AG20443 (cell line): Measurements from ENCODE around the gene ZNF225.
A peak's percentile ranks its signal among the peaks of the same experiment; 100 is the strongest.
"Not testable (repeated sequence)": the region's sequence is repeated elsewhere in the genome, so short reads cannot be mapped to it uniquely, and the experiment has no call there.

Experiments used
- DNase-seq: peaks from one replicate; pipeline ENCODE4 v3.0.0; 2012; ENCODE audit warnings: low spot score, mixed read lengths

ZNF225 gene

DNA sequence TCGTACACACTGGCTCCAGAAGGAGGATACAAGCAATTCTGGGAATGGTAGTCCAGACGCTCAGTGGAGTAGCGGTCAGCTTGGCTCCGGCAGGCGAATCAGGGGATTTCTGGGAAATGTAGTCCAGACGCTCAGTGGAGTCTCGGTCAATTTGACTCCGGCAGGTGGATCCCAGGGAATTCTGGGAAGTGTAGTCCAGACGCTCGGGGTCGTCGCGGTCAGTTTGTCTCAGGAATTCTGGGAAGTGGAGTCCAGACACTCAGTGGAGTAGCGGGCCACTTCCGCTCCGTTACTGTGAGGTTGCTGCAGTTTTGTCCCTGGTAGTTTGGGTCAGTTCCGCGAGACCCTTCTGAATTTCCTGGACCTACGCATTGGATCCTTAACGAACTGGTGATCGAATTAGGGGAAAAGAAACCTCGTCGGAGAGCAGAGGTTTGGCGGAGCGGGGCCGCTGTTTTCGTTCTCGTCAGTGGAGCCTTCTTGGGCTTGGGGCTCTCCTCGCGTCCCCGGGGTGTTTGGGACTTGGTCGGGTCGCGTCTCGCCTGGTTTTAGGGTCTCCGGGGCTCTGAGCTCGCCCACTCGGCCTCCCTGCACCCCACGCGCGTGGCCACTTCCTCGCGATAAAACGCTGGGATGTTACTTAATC is at the start of gene ZNF225:
ZNF225 (plus strand) TSS at position 262 of the 646 bp plus-strand sequence. CDS start 2,429 bp downstream, outside the sequence.
- peak; percentile 95 for DNase-seq

DNA sequence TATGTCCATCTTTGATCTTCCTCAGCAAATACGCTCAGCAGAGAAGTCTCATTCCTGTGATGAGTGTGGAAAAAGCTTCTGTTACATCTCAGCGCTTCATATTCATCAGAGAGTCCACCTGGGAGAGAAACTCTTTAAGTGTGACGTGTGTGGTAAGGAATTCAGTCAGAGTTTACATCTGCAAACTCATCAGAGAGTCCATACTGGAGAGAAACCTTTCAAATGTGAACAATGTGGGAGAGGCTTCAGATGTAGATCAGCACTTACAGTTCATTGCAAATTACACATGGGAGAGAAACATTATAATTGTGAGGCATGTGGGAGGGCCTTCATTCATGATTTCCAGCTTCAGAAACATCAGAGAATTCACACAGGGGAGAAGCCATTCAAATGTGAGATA is 46.9 kb upstream of the ZNF225 start:
- DNase-seq: no peak

GRCh38 chr19:44069415-44069814 is 43.8 kb upstream of the ZNF225 start:
- no peak for DNase-seq

GRCh38 chr19:44071824-44072542 is 41.2 kb upstream of the ZNF225 start, which contains the start of gene ZNF284:
Gene ZNF284 (plus strand): TSS chr19:44072159. CDS start chr19:44076390, 4,231 bp downstream.
- DNase-seq: peak; percentile 94

DNA sequence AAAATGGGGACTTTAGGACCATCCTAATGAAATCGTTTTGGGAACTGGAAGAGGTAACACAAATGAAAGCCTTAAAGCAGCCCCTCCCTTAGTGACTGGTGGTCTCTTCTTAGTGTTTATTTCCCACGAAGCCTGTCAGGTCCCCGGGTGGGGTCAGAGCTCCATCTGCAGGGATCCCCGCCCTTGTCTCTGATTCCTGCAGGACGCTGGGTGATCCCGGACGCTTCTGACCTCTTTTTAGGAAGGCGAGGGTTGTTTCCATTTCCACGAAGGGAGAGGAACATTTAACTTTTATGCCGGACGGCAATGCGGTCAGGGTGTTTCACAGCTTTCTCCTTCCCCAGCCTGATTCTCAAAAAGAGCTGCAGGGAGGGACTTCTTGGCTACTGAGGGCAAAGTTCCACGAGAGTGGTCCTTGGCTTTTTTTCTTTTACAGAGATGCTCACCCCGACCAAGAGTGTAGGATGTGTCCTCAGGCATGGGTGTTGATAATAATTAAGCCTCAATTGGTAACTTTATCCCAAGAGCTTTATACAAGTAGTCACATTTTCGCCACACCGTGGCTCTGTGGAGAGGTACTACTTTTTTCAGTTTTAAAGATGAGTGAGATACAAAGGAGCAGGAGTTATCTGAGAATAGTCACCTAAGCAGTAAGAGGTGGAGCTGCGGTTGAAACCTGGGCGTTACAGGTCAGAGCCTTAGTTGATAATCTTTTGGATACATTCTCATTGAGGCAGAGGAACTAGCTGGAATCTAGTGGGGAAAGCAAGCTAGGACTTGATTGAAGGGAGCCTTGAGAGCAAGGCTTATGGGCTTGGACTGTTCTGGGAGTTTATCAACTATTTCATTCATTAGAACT is 40.4 kb upstream of the ZNF225 start:
- DNase-seq: peak; percentile 48

DNA sequence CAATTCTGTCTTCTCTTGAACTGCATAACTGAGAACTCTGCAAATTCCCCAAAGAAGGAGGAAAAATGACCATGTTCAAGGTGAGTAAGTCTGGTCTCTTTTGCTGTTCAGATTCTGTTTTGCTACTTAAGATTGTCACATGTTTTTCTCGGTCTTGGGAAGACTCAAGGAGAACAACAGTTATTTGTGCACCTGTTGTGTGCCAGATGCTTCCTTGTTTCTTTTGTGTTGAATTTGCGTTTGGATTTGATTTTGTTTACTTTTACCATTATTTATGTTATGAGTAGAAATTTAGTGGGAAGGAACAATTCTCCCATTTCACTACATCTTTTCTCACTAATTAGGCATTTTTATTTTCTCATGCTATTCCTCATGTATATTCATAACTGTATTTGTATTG is 36.9 kb upstream of the ZNF225 start:
- no peak for DNase-seq

DNA sequence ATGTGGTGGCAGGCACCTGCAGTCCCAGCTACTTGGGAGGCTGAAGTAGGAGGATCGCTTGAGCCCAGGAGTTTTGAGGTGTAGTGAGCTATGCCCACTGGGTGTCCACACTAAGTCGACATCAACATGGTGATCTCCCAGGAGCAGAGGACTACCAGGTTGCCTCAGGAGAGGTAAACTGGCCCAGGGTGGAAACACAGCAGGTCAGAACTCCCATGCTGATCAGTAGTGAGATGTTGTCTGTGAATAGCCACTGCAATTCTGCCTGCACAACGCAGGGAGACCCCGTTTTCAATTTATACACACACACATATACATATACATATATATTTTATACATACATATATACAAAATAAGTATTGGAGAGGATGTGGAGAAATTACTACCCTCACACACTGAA is 21.1 kb upstream of the ZNF225 start:
- DNase-seq: no peak

DNA sequence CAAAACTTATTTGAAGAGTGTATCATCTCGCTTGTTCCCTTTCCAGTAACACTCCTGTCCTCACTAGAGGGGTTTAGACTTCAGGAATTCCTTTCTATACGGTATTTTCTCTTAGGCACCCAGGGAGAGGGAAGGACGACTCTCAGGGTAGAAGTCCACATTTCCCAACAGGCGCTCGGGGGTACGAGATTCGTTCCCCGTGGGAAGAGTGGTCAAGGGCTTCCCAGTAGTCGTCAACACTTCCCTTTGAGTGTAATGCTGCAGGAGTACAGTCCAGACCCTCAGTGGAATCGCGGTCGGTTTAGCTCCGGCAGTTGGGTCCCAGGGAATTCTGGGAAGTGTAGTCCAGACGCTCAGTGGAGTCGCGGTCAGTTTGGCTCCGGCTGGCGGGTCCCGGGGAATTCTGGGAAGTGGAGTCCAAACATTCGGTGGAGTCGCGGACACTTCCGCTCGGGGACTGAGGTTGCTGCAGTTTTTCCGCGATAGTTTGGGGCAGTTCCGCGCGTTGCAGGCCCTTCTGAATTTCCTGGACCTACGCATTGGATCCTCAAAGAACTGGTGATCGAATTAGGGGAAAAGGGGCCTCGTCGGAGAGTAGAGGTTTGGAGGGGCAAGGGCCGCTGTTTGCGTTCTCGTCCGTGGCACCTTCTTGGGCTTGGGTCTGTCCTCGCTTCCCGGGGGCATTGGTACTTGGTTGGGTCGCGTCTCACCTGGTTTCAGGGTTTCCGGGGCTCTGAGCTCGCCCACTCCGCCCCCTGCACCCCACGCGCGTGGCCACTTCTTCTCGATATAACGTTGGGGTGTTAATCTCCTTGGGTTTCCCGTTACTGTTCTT is 19.1 kb upstream of the ZNF225 start, which contains the start of gene ZNF224:
ZNF224 (plus strand) TSS at position 431 of the 835 bp plus-strand sequence. CDS start 3,513 bp downstream, outside the sequence.
- peak; percentile 95 for DNase-seq

DNA sequence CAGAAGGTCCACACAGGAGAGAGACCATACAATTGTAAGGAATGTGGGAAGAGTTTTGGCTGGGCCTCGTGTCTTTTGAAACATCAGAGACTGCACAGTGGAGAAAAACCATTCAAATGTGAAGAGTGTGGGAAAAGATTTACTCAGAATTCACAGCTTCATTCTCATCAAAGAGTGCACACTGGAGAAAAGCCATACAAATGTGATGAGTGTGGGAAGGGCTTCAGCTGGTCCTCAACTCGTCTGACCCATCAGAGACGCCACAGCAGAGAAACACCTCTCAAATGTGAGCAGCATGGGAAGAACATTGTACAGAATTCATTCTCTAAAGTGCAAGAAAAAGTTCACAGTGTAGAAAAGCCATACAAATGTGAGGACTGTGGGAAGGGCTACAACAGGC is 5.4 kb upstream of the ZNF225 start:
- DNase-seq: no peak

DNA sequence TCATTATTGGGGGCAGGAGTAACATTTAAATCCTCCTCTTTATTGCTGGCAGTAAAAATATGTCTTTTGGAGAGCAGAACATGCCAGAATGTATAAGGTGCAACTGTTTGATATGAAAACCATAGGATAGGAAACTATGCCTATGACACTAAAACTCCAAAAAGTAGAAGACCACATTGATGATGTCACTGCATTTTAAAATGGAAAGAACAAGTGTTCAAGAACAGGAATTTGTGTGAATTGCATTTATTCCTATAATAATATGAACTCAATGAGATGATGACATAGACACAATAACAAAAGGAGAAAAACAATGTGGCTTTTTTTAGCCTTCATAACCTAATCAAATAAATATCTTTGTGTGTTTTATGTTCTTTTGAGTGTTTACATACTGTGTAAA is 3.7 kb upstream of the ZNF225 start:
- no peak for DNase-seq

DNA sequence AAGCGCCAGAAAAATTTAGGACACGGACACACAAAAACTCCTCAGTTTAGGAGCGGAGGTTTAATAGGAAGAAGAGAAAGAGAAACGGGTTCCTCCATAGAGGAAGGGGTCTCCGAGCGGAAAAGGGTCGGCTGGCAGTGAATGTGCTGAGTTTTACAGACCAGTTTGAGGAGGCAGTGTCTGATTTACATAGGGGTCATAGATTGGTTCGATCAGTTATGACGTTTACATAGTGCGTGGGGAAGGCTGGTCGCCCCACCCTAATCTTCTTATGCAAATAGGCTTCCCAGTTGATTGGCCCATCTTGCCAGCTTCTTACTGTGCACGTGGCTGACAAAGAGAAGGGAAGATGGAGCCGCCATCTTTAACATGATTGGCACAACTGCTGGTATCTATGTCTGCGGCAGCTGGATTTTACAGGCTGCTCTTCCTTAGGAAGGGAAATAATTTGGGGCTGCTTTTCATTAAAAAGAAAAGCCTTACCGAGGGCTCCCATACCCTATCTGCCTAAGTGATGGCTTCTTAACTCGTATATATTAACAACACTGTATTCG is 1.2 kb upstream of the ZNF225 start:
- peak; percentile 49 for DNase-seq

DNA sequence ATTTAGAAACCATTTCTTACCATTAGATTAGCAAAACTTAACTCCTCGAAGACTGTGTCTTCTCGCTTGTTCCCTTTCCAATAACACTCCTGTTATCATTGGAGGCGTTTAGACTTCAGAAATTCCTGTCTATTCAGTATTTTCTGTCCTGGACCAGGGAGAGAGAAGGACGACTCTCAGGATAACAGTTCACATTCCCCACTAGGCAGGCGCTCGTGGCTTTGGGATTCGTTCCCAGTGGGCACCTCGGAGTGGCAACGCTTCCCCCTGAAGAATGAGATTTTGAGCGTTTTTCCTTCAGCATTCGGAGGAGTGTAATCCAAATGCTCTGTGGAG is 429 bp upstream of the ZNF225 start:
- no peak for DNase-seq

GRCh38 chr19:44113784-44114390 is 688 bp downstream of the ZNF225 start:
- DNase-seq: peak; percentile 29

GRCh38 chr19:44121162-44121561 is 8.0 kb downstream of the ZNF225 start:
- DNase-seq: not testable (repeated sequence)

GRCh38 chr19:44131955-44132354 is 18.8 kb downstream of the ZNF225 start:
- DNase-seq: no peak

- DNase-seq: peak; percentile 95
Measured at GRCh38 chr19:44141191-44142058, 28.2 kb downstream of the ZNF225 start, which contains the start of gene ZNF234. Gene ZNF234 (plus strand): TSS chr19:44141554. CDS start chr19:44144633, 3,079 bp downstream.

DNA sequence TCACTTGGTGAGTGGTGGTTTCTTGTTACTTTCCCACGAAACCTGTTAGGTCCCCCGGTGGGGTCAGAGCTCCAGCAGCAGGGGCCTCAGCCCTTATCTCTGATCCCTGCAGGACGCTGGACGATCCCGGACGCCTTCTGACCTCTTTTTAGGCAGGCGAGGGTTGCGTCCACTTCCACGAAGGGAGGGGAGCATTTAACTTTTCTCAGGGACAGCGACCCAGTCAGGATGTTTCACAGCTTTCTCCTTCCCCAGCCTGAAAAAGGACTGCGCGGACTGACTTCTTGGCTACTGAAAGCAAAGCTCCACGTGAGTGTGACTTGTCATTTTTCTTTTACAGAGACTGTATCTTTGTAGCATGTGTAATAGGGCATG is 28.8 kb downstream of the ZNF225 start:
- DNase-seq: peak; percentile 45

GRCh38 chr19:44149776-44150175 is 36.6 kb downstream of the ZNF225 start:
- DNase-seq: no peak

- DNase-seq: no peak
Measured at GRCh38 chr19:44151491-44151890, 38.3 kb downstream of the ZNF225 start.

DNA sequence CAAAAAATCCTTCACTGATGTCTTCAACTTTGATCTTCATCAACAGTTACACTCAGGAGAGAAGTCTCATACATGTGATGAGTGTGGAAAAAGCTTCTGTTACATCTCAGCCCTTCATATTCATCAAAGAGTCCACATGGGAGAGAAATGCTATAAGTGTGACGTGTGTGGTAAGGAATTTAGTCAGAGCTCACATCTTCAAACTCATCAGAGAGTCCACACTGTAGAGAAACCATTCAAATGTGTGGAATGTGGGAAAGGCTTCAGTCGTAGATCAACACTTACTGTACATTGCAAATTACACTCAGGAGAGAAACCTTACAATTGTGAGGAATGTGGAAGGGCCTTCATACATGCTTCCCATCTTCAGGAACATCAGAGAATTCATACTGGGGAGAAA is 43.3 kb downstream of the ZNF225 start:
- no peak for DNase-seq
